LNCaP clone FGC (cell line): Measurements from ENCODE around the gene UNC119B.
"Not testable (repeated sequence)": the region's sequence is repeated elsewhere in the genome, so short reads cannot be mapped to it uniquely, and the experiment has no call there.

ENCODE experiments used
- DNase-seq: peaks from one replicate; pipeline ENCODE4 v3.0.0-alpha.2; 2011; ENCODE audit warnings: low read depth
- H3K4me3 ChIP-seq: 2 replicates; pipeline ENCODE4 v1.5.1; 2011; ENCODE audit warnings: mild to moderate bottlenecking, low read depth, low read length, control low read depth
- CTCF ChIP-seq: IDR thresholded peaks from 2 replicates; pipeline ENCODE4 v1.5.1; 2012; ENCODE audit warnings: mild to moderate bottlenecking; ENCODE audit not compliant: control insufficient read depth, insufficient read depth; ENCODE audit errors: extremely low read depth

Gene UNC119B

GRCh38 chr12:120668868-120669840, 41.1 kb upstream of the UNC119B start:
- no peak for TF ChIP-seq CTCF
- no peak for DNase-seq
- no peak overlapping the region for H3K4me3 ChIP-seq

GRCh38 chr12:120670237-120670636, 40.0 kb upstream of the UNC119B start:
- DNase-seq, H3K4me3 ChIP-seq: not testable (repeated sequence)

DNA sequence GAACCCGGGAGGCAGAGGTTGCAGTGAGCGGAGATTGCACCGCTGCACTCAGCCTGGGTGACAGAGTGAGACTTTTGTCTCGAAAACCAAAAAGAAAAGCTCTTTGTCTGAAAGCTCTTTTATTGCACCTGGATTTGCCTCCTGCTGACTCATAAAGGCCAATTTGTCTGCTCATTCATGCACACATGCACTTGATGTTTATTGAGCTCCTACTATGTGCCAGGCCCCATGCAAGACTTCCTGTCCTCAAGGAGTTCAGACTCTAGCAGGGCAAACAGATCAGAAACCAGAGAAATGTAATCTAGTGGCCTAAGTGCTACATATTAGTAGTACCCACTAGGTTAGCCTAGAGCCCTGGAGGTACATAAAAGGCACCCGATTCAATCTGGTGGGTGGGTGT, 39.6 kb upstream of the UNC119B start:
- no peak for TF ChIP-seq CTCF

GRCh38 chr12:120674097-120674636, 36.1 kb upstream of the UNC119B start:
- no peak overlapping the region for H3K4me3 ChIP-seq
- TF ChIP-seq CTCF: no peak
- no peak for DNase-seq

More for the DNA sequence above, 39.6 kb upstream of the UNC119B start:
- H3K4me3 ChIP-seq: no peak overlapping the region
- no peak for DNase-seq

DNA sequence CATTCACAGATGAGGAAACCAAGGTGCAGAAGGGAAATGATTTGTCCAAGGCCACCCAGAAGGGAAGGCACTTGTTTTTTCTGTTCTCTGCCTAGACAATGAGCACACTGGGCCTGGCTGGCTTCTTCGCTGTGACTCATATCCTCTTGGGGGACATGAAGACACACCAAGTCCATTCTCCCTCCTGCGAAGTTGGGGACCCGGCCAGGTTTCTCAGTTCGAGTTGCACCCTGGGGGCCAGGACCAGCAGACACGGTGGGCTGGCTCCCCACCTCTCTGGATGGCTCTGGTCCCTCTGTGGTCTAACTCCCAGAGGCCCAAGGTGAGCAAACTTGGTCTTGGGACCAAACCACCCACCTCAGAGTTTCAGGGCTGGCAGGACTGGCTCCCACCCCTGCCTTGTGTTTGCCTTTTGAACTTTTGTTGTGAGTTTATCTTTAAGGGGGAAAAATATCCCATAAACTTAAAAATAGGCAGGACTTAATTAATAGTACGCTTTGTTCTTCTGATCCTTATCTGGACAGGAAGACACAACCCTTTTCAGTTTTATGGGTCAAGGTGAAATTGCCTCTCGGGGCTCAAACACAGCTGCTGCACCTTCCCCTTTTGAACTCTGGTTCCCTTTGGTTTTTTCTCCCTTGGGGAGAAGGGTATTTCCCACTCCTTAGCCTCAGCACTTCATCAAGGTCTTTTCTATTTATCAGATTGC, 32.3 kb upstream of the UNC119B start:
- TF ChIP-seq CTCF: no peak
- no peak overlapping the region for H3K4me3 ChIP-seq
- DNase-seq: no peak

DNA sequence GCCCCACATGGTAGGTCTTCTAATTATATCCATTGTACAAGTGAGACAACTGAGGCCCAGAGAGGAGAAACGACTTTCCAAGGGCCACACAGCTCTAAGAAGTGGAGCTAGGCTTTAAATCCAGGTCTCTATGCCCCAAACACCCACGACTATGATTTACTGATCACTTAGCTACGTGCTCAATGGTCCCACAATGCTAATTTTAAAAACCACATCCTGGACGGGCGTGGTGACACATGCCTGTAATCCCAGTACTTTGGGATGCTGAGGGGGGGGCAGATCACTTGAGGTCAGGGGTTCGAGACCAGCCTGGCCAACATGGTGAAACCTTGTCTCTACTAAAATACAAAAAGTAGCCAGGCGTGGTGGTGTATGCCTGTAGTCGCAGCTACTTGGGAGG, 31.7 kb upstream of the UNC119B start:
- DNase-seq: no peak
- no peak overlapping the region for H3K4me3 ChIP-seq
- TF ChIP-seq CTCF: no peak

DNA sequence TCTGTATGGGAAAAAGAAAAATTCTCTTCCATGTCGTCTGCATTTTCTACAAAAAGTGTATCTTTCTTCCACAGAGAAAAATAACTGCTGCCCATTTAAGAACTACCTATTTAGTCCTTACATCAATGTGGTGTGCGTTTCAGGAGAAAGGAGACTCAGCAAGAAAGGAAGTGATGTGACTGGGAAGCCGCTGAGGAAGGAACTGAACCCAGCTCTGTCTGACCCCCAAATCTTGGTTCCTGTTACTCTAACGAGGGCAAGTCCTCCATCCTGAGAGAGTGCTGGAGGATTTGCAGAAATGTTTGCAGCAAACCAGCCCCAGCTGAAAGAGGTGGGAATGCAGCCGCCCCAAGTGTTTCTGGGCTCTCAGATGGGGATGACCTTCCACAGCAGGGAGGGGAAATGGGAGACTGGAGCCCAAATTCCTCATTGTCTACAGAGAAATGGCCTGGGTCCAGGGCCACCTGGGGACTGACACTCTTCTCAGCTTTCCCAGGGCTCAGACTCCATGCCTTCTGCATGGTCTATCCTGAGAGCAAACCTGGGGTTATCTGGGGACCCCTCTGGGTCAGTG, 30.0 kb upstream of the UNC119B start:
- TF ChIP-seq CTCF: no peak
- no peak overlapping the region for H3K4me3 ChIP-seq
- DNase-seq: no peak
